Endothelial cell of umbilical vein (primary cell): ENCODE data around the gene NCKAP5. TPM values are rescaled to one million over a fixed set of nuclear protein-coding genes. Genes with fewer than 3 reads are reported as not detected.

Experiments
- BruUV-seq: library from RNA; stranded (reverse); fragments of 400-500 nt; replicated peaks from 2 replicates; lab custom pipeline; 2021; lab: Mats Ljungman, UMichigan
- CTCF ChIA-PET: fragments of 300-600, 350-600 bp; sonication (Branson Sonifier 250); formaldehyde crosslinking; loops from one replicate; lab custom pipeline; 2021; ENCODE audit warnings: antibody characterized with exemption, inconsistent platforms; lab: Charles Lee
- POLR2A ChIA-PET: fragments of 300-600, 350-600 bp; sonication (Branson Sonifier 250); formaldehyde crosslinking; loops from one replicate; lab custom pipeline; 2021; ENCODE audit warnings: antibody characterized with exemption, inconsistent platforms; lab: Charles Lee
- DNase-seq: peaks from one replicate; pipeline ENCODE4 v3.0.0-alpha.2; 2011; ENCODE audit warnings: low read depth, low spot score
- FAIRE-seq: peaks from 2 replicates; lab custom pipeline; 2011; peaks lifted over from hg19 to GRCh38; lab: Jason Lieb, UNC
- H2AFZ ChIP-seq: 2 replicates; pipeline ENCODE4 v1.6.0; 2012; ENCODE audit warnings: low read depth, low read length, control low read depth, inconsistent platforms
- H3K27ac ChIP-seq: 2 replicates; pipeline ENCODE4 v1.5.1; 2011; ENCODE audit warnings: low read depth, mild to moderate bottlenecking, control low read depth, low read length, moderate library complexity; ENCODE audit not compliant: insufficient read depth
- H3K27me3 ChIP-seq, 2 experiments: 2 replicates each; pipeline versions ENCODE4 v1.6.0 to v1.6.1; 2011; ENCODE audit warnings: low read length in 2 of 2, mixed read lengths in 1 of 2; ENCODE audit not compliant: control insufficient read depth in 2 of 2, insufficient read depth in 2 of 2
- H3K36me3 ChIP-seq, 2 experiments: 2 replicates in 1 of 2; 3 replicates in 1 of 2; pipeline ENCODE4 v1.5.1; 2011; ENCODE audit warnings: low read length in 2 of 2, mild to moderate bottlenecking in 1 of 2, moderate library complexity in 1 of 2; ENCODE audit not compliant: control insufficient read depth in 2 of 2, insufficient read depth in 2 of 2; ENCODE audit errors: extremely low read depth in 1 of 2
- H3K4me1 ChIP-seq: 3 replicates; pipeline ENCODE4 v1.5.1; 2011; ENCODE audit warnings: mild to moderate bottlenecking, low read length; ENCODE audit not compliant: control insufficient read depth, insufficient read depth; ENCODE audit errors: extremely low read depth
- H3K4me2 ChIP-seq: 2 replicates; pipeline ENCODE4 v1.6.1; 2011; ENCODE audit warnings: low read length, control low read depth, mixed read lengths; ENCODE audit not compliant: insufficient read depth
- H3K4me3 ChIP-seq, 3 experiments: fragments of 200-600 bp in 1 of 3; sonication (generic), shearing (Covaris generic) in 1 of 3; replicated peaks in 1 of 3; 2 replicates each; pipeline ENCODE4 v1.5.1; 2011 to 2016; ENCODE audit warnings: control low read depth in 3 of 3, low read length in 3 of 3, mild to moderate bottlenecking in 2 of 3, inconsistent platforms in 1 of 3, low read depth in 1 of 3, moderate library complexity in 1 of 3; ENCODE audit not compliant: insufficient read depth in 1 of 3
- H3K79me2 ChIP-seq: 2 replicates; pipeline ENCODE4 v1.6.0; 2012; ENCODE audit warnings: low read length, inconsistent platforms; ENCODE audit not compliant: control insufficient read depth, insufficient read depth
- H3K9ac ChIP-seq: replicated peaks from 2 replicates; pipeline ENCODE3; 2011; ENCODE audit warnings: low read length, control low read depth; ENCODE audit not compliant: insufficient read depth; ENCODE audit errors: extremely low read depth
- H3K9me1 ChIP-seq: replicated peaks from 3 replicates; pipeline ENCODE4 v1.6.0; 2011; ENCODE audit warnings: mild to moderate bottlenecking, low read length; ENCODE audit not compliant: control insufficient read depth, insufficient read depth; ENCODE audit errors: extremely low read depth
- H3K9me3 ChIP-seq: replicated peaks from 2 replicates; pipeline ENCODE4 v1.5.1; 2012; ENCODE audit warnings: low read length, inconsistent platforms; ENCODE audit not compliant: control insufficient read depth, insufficient read depth
- H4K20me1 ChIP-seq: replicated peaks from 2 replicates; pipeline ENCODE3; 2011; ENCODE audit warnings: mild to moderate bottlenecking, low read length; ENCODE audit not compliant: control insufficient read depth, insufficient read depth; ENCODE audit errors: extremely low read depth
- CTCF ChIP-seq, 2 donors: IDR thresholded peaks; 1 replicate in 1 of 2; 2 replicates in 1 of 2; pipeline ENCODE4 v1.5.1; 2011; ENCODE audit warnings: low read length in 2 of 2, mild to moderate bottlenecking in 2 of 2, moderate library complexity in 2 of 2, control low read depth in 1 of 2, inconsistent platforms in 1 of 2, low read depth in 1 of 2; ENCODE audit not compliant: insufficient read depth in 1 of 2; ENCODE audit errors: extremely low read depth in 1 of 2
- EZH2 ChIP-seq: IDR thresholded peaks from 2 replicates; pipeline ENCODE4 v1.6.1; 2012; ENCODE audit warnings: borderline replicate concordance, low read depth, mild to moderate bottlenecking, moderate library complexity, low read length, inconsistent platforms; ENCODE audit not compliant: severe bottlenecking
- FOS ChIP-seq: IDR thresholded peaks from 2 replicates; pipeline ENCODE4 v1.6.1; 2011; ENCODE audit warnings: mild to moderate bottlenecking, low read length, moderate library complexity, borderline replicate concordance; ENCODE audit not compliant: insufficient read depth
- GATA2 ChIP-seq: IDR thresholded peaks from 2 replicates; pipeline ENCODE4 v1.7.0; 2011; ENCODE audit warnings: low read depth, mild to moderate bottlenecking, moderate library complexity, mixed read lengths, low read length; ENCODE audit not compliant: insufficient read length, insufficient read depth
- JUN ChIP-seq: IDR thresholded peaks from 2 replicates; pipeline ENCODE4 v1.6.1; 2011; ENCODE audit warnings: borderline replicate concordance, low read depth; ENCODE audit not compliant: insufficient read length, insufficient read depth
- MAX ChIP-seq: IDR thresholded peaks from 2 replicates; pipeline ENCODE4 v1.6.1; 2011; ENCODE audit not compliant: insufficient read depth, insufficient read length
- MYC ChIP-seq: IDR thresholded peaks from one replicate; pipeline ENCODE4 v1.6.1; 2011; ENCODE audit warnings: mild to moderate bottlenecking, low read depth, low read length
- POLR2AphosphoS5 ChIP-seq: IDR thresholded peaks from 2 replicates; pipeline ENCODE4 v1.6.1; 2012; ENCODE audit warnings: low read depth, mild to moderate bottlenecking, control low read depth, low read length, moderate library complexity; ENCODE audit not compliant: insufficient read depth
- dilution Hi-C: fragments of 300-500 bp; cut with MboI; formaldehyde crosslinking; loops from one replicate; pipeline ENCODE4 v1.15.0; 2019; ENCODE audit warnings: low sequenced_read_pairs; ENCODE audit not compliant: extremely low pct_ligation_motif_present
- intact Hi-C: fragments of 100-400 bp; cut with micrococcal nuclease; formaldehyde crosslinking; loops from one replicate; pipeline ENCODE4 v1.10.0; 2022
- polyA plus RNA-seq, 4 experiments: library from polyadenylated mRNA; depleted of rRNA in 3 of 4; stranded (reverse) in 3 of 4; unstranded in 1 of 4; fragments of >200 nt; gene quantifications; 2 replicates each; pipeline versions ENCODE4 v1.2.1 to v1.2.3, GENCODE V29; 2011 to 2012; ENCODE audit warnings: missing spikeins in 1 of 4
- total RNA-seq: library from RNA; stranded (reverse); gene quantifications from 2 replicates; pipeline ENCODE4 v1.2.3, GENCODE V29; 2021

The NCKAP5 gene
- total and polyA plus RNA-seq, 2 donors (not counting 3 experiments of a cell fraction or from before 2014, with no cell fraction given), result 0.47 to 3.3 TPM

- intact Hi-C loops, result no loop called here
- POLR2A ChIA-PET, result no interaction called here
Measured at GRCh38 chr2:132860220-132860619, 708.0 kb downstream of the NCKAP5 start.

More at GRCh38 chr2:132860220-132860619, 708.0 kb downstream of the NCKAP5 start:
- Histone ChIP-seq H3K4me3 (no peak overlapping the region), H3K9me3 (no peaks in the 10 kb centered on the region), H3K9me1 (no peaks in the 10 kb centered on the region), H3K4me2 (no peak overlapping the region), H3K4me1 (no peaks in the 10 kb centered on the region), H3K9ac (no peak overlapping the region), H2AFZ (no peak overlapping the region), H3K79me2 (no peaks in the 10 kb centered on the region), H3K27me3 (no peaks in the 10 kb centered on the region), H3K36me3 (no peaks in the 10 kb centered on the region), H4K20me1 (no peaks in the 10 kb centered on the region), H3K27ac (no peak overlapping the region)
- CTCF ChIA-PET, result interaction anchor here (1.6 kb wide), 1 partner anchor 10 kb away, joined by 5 read pairs; no protein-coding TSS in a partner anchor
- dilution Hi-C loops, result no loop called here
- BruUV-seq, result no TSS peak
- TF ChIP-seq EZH2 (no peak), GATA2 (no peak), CTCF (IDR thresholded peaks at IDR 0.05; ENCODE audit: extremely low read depth in 1 of 2, insufficient read depth in 1 of 2, low read depth in 1 of 2, low read length in 2 of 2) (no peak), JUN (no peak), POLR2AphosphoS5 (no peak), FOS (no peak), MYC (no peak), MAX (no peak)
- FAIRE-seq (no peak), DNase-seq (no peak)
